Measurements from ENCODE around the gene ANXA5. TPM values are rescaled to one million over a fixed set of nuclear protein-coding genes. Genes with fewer than 3 reads are reported as not detected.

ANXA5 gene
- total and polyA plus RNA-seq, 9 of the 15 experiments (the other 6 are each of a cell fraction or from before 2014, with no cell fraction given): 49.9 to 131 (median 84.5) TPM

GRCh38 chr4:121711263-121712000, 14.7 kb upstream of the ANXA5 start (continued):
- TF ChIP-seq HDAC8 (tag; IDR thresholded peaks at IDR 0.05): no peak
- no peak; the same call in 1 of the 2 replicates for TF ChIP-seq MTA3 (IDR thresholded peaks at IDR 0.05; ENCODE audit: borderline replicate concordance)
- peak; percentile 93 for TF ChIP-seq HINFP (tag; conservative IDR thresholded peaks at IDR 0.05; ENCODE audit: low read depth)
- no peak for TF ChIP-seq KDM4B (IDR thresholded peaks at IDR 0.05; ENCODE audit: borderline replicate concordance in 2 of 2, low read depth in 1 of 2)
- no peak for TF ChIP-seq MIER1 (IDR thresholded peaks at IDR 0.05; ENCODE audit: low read depth)
- TF ChIP-seq ZNF134 (CRISPR knock-in tag; conservative IDR thresholded peaks at IDR 0.05): no peak
- TF ChIP-seq CREB3 (tag; conservative IDR thresholded peaks at IDR 0.05; ENCODE audit: low read depth): no peak
- no peak for TF ChIP-seq ZNF41 (CRISPR knock-in tag; conservative IDR thresholded peaks at IDR 0.05)
- no peak for TF ChIP-seq ETV6 (IDR thresholded peaks at IDR 0.05; ENCODE audit: borderline replicate concordance in 1 of 2, low read depth in 2 of 2, low read length in 1 of 2)
- no peak for TF ChIP-seq ETV6 (CRISPR knock-in tag; IDR thresholded peaks at IDR 0.05; ENCODE audit: borderline replicate concordance)
- peak; percentile 46 for TF ChIP-seq CBFA2T2 (conservative IDR thresholded peaks at IDR 0.05)
- 0 out of 2 replicates have a peak, but pooled peaks have one; percentile 22 for TF ChIP-seq POLR2G (IDR thresholded peaks at IDR 0.05; ENCODE audit: low read depth, low read length)
- TF ChIP-seq L3MBTL2 (IDR thresholded peaks at IDR 0.05): no peak
- no peak for TF ChIP-seq SMAD2 (IDR thresholded peaks at IDR 0.05; ENCODE audit: low read depth, low read length)
- peak; percentile 15; the same call in 1 of the 2 replicates for TF ChIP-seq GATAD2A (IDR thresholded peaks at IDR 0.05)
- no peak for TF ChIP-seq ZNF165 (CRISPR knock-in tag; IDR thresholded peaks at IDR 0.05; ENCODE audit: borderline replicate concordance)
- no peak for TF ChIP-seq CHCHD3 (CRISPR knock-in tag; IDR thresholded peaks at IDR 0.05)
- TF ChIP-seq ZBTB11 (CRISPR knock-in tag; IDR thresholded peaks at IDR 0.05): no peak
- TF ChIP-seq ADNP (tag; IDR thresholded peaks at IDR 0.05): no peak
- no peak for TF ChIP-seq FOXP1 (CRISPR knock-in tag; IDR thresholded peaks at IDR 0.05)
- TF ChIP-seq ZBTB12 (CRISPR knock-in tag; IDR thresholded peaks at IDR 0.05): no peak
